Measurements from ENCODE around the gene KCTD6. TPM values are rescaled to one million over a fixed set of nuclear protein-coding genes. Genes with fewer than 3 reads are reported as not detected.

Gene KCTD6
- total and polyA plus RNA-seq, 3 donors from 2014 or later = 9.5 to 19.8 (median 14.9) TPM

- H3K9me3 ChIP-seq = no peaks in the 10 kb centered on the region
- no peaks in the 10 kb centered on the region for H3K27me3 ChIP-seq
- no peak overlapping the region for H3K4me3 ChIP-seq
- peaks cover 30% of the 10 kb centered on the region for H3K4me1 ChIP-seq
- DNase-seq = no peak
- no peak for TF ChIP-seq CTCF (IDR thresholded peaks at IDR 0.05)
- TF ChIP-seq POLR2A (IDR thresholded peaks at IDR 0.05) = no peak
- H3K27ac ChIP-seq = no peak overlapping the region
- H3K36me3 ChIP-seq (ENCODE audit: low read depth, missing control alignments) = no peaks in the 10 kb centered on the region
- intact Hi-C loops (cut with DNase I; ENCODE audit: low total_unique reads) = no loop called here
- WGBS, 2 donors = 78 to 83% methylated on average over 3 of the region's 3 CpGs
Measured at GRCh38 chr3:58495101-58495500, 3.2 kb downstream of the KCTD6 start.

GRCh38 chr3:58496206-58496857, 4.4 kb downstream of the KCTD6 start:
- DNase-seq = no peak
- Histone ChIP-seq H3K36me3 (ENCODE audit: low read depth, missing control alignments) (no peaks in the 10 kb centered on the region), H3K4me1 (peaks cover 25% of the 10 kb centered on the region), H3K27me3 (no peaks in the 10 kb centered on the region), H3K9me3 (no peaks in the 10 kb centered on the region), H3K27ac (no peak overlapping the region), H3K4me3 (no peak overlapping the region)
- TF ChIP-seq POLR2A (IDR thresholded peaks at IDR 0.05) (no peak), CTCF (IDR thresholded peaks at IDR 0.05) (no peak)
- WGBS, 2 donors = 70 to 72% methylated on average over 5 of the region's 5 CpGs
- intact Hi-C loops (cut with DNase I; ENCODE audit: low total_unique reads) = no loop called here

DNA sequence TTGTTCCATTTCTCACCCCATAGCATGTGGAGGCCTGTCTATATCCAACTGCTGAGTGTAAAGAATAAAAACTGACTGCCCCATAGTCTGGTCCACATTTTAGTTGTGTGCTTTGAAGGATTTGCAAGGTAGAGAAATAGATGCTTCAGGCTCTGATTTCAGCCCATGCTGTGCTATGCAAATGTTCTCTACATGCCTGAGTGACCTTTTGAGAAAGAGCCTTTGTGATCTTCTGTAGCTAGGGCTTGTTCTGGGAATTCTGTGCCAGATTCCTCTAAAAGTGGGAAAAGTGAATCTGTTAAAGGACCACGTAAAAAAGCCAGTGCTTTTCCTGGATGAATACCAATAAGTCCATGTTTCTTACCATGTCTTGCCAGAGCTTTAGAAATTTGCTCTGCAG, 5.2 kb downstream of the KCTD6 start:
- TF ChIP-seq CTCF (IDR thresholded peaks at IDR 0.05) (no peak), POLR2A (IDR thresholded peaks at IDR 0.05) (no peak)
- Histone ChIP-seq H3K27ac (no peak overlapping the region), H3K27me3 (no peaks in the 10 kb centered on the region), H3K4me1 (peaks cover 23% of the 10 kb centered on the region), H3K36me3 (ENCODE audit: low read depth, missing control alignments) (no peaks in the 10 kb centered on the region), H3K9me3 (no peaks in the 10 kb centered on the region), H3K4me3 (no peak overlapping the region)
- 12 to 38% methylated on average over 1 of the region's 1 CpG for WGBS, 2 donors
- no peak for DNase-seq
- intact Hi-C loops (cut with DNase I; ENCODE audit: low total_unique reads) = no loop called here

DNA sequence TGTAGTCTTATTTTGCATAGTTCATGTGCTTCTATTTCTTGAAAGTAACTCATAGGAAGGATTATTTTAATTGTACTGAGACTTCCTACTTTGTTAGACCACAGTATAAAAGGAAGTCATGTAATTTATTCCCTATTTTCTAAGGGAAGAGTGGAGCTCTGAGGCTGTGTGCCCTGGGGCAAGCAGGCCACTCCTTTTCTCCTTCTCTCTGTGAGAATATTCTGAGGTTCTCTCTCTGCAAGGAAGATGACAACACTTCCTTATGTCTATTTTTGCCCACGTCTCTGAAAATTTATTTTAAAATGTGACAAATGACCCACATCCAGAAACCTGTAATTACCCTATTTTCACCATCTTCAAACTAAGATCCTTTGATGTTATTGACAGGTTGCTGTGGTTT, 11.0 kb downstream of the KCTD6 start:
- Histone ChIP-seq H3K27me3 (no peaks in the 10 kb centered on the region), H3K27ac (no peak overlapping the region), H3K4me1 (no peaks in the 10 kb centered on the region), H3K4me3 (no peak overlapping the region), H3K36me3 (ENCODE audit: low read depth, missing control alignments) (no peaks in the 10 kb centered on the region), H3K9me3 (no peaks in the 10 kb centered on the region)
- 48 to 60% methylated on average over 1 of the region's 1 CpG for WGBS, 2 donors
- no peak for TF ChIP-seq CTCF (IDR thresholded peaks at IDR 0.05)
- no peak for TF ChIP-seq POLR2A (IDR thresholded peaks at IDR 0.05)
- no peak for DNase-seq
- intact Hi-C loops (cut with DNase I; ENCODE audit: low total_unique reads) = no loop called here

Measured in testis (tissue), 3 donors.